ENCODE results near the gene TLN1.
A peak's percentile ranks its signal among the peaks of the same experiment; 100 is the strongest.

The TLN1 gene

GRCh38 chr9:35675732-35676392 lies 56.1 kb downstream of the TLN1 start:
- no peaks in the 10 kb centered on the region for H3K9me2 ChIP-seq (replicated peaks; ENCODE audit: insufficient read depth, low read length)
- peak overlapping the region; percentile 31; the same call in 1 of the 2 replicates for H2AFZ ChIP-seq (ENCODE audit: low read length)
- H4K20me1 ChIP-seq (ENCODE audit: insufficient read depth, low read length): no peaks in the 10 kb centered on the region
- peaks cover 15% of the 10 kb centered on the region; the same call in 1 of the 2 replicates for H3K27me3 ChIP-seq (replicated peaks; ENCODE audit: insufficient read depth, low read length)
- H3K79me2 ChIP-seq (ENCODE audit: low read length): no peaks in the 10 kb centered on the region
- no peak for TF ChIP-seq EZH2 (optimal IDR thresholded peaks at IDR 0.05; ENCODE audit: low read depth, low read length)
- no peak for TF ChIP-seq CTCF (IDR thresholded peaks at IDR 0.05; ENCODE audit: low read length)
- H3K4me2 ChIP-seq (ENCODE audit: low read depth, low read length): peak overlapping the region; percentile 60
- H3K9ac ChIP-seq (ENCODE audit: low read length): no peak overlapping the region
- H3K4me1 ChIP-seq (ENCODE audit: low read length): no peaks in the 10 kb centered on the region
- no peaks in the 10 kb centered on the region for H3K36me3 ChIP-seq (replicated peaks; ENCODE audit: insufficient read depth, low read length)
- H3K9me3 ChIP-seq (replicated peaks; ENCODE audit: insufficient read depth, low read length): no peaks in the 10 kb centered on the region
- H3F3A ChIP-seq (ENCODE audit: insufficient read depth, low read length): no peaks in the 10 kb centered on the region
- no peak for DNase-seq
- peak overlapping the region; percentile 40; the same call in 1 of the 2 replicates for H3K4me3 ChIP-seq (ENCODE audit: low read length)
- H3K27ac ChIP-seq (ENCODE audit: low read length): no peak overlapping the region

GRCh38 chr9:35675204-35675603 lies 56.8 kb downstream of the TLN1 start:
- no peaks in the 10 kb centered on the region for H3K79me2 ChIP-seq (ENCODE audit: low read length)
- H3K9me2 ChIP-seq (replicated peaks; ENCODE audit: insufficient read depth, low read length): no peaks in the 10 kb centered on the region
- H3K9me3 ChIP-seq (replicated peaks; ENCODE audit: insufficient read depth, low read length): no peaks in the 10 kb centered on the region
- no peaks in the 10 kb centered on the region for H4K20me1 ChIP-seq (ENCODE audit: insufficient read depth, low read length)
- no peak overlapping the region for H3K9ac ChIP-seq (ENCODE audit: low read length)
- DNase-seq: no peak
- H3K27me3 ChIP-seq (replicated peaks; ENCODE audit: insufficient read depth, low read length): peaks cover 15% of the 10 kb centered on the region; the same call in 1 of the 2 replicates
- no peaks in the 10 kb centered on the region for H3F3A ChIP-seq (ENCODE audit: insufficient read depth, low read length)
- H2AFZ ChIP-seq (ENCODE audit: low read length): no peak overlapping the region
- H3K4me3 ChIP-seq (ENCODE audit: low read length): no peak overlapping the region
- no peaks in the 10 kb centered on the region for H3K36me3 ChIP-seq (replicated peaks; ENCODE audit: insufficient read depth, low read length)
- no peak overlapping the region for H3K27ac ChIP-seq (ENCODE audit: low read length)
- H3K4me1 ChIP-seq (ENCODE audit: low read length): no peaks in the 10 kb centered on the region
- TF ChIP-seq CTCF (IDR thresholded peaks at IDR 0.05; ENCODE audit: low read length) (no peak), EZH2 (optimal IDR thresholded peaks at IDR 0.05; ENCODE audit: low read depth, low read length) (no peak), EZH2phosphoT487 (IDR thresholded peaks at IDR 0.05; ENCODE audit: low read length) (no peak)
- peak overlapping the region; percentile 60; the same call in 1 of the 2 replicates for H3K4me2 ChIP-seq (ENCODE audit: low read depth, low read length)

- H3K4me3 ChIP-seq (ENCODE audit: low read length): no peak overlapping the region
These were observed 58.0 kb downstream of the TLN1 start for GRCh38 chr9:35674025-35674361.

More at GRCh38 chr9:35674025-35674361, 58.0 kb downstream of the TLN1 start:
- Histone ChIP-seq H3K36me3 (replicated peaks; ENCODE audit: insufficient read depth, low read length) (no peaks in the 10 kb centered on the region), H4K20me1 (ENCODE audit: insufficient read depth, low read length) (no peaks in the 10 kb centered on the region), H3F3A (ENCODE audit: insufficient read depth, low read length) (no peaks in the 10 kb centered on the region), H3K27ac (ENCODE audit: low read length) (no peak overlapping the region), H2AFZ (ENCODE audit: low read length) (no peak overlapping the region), H3K27me3 (replicated peaks; ENCODE audit: insufficient read depth, low read length) (peaks cover 15% of the 10 kb centered on the region; the same call in 1 of the 2 replicates), H3K4me2 (ENCODE audit: low read depth, low read length) (no peak overlapping the region), H3K9me2 (replicated peaks; ENCODE audit: insufficient read depth, low read length) (no peaks in the 10 kb centered on the region), H3K9ac (ENCODE audit: low read length) (no peak overlapping the region), H3K79me2 (ENCODE audit: low read length) (no peaks in the 10 kb centered on the region), H3K9me3 (replicated peaks; ENCODE audit: insufficient read depth, low read length) (no peaks in the 10 kb centered on the region), H3K4me1 (ENCODE audit: low read length) (no peaks in the 10 kb centered on the region)
- DNase-seq: no peak
- TF ChIP-seq EZH2 (optimal IDR thresholded peaks at IDR 0.05; ENCODE audit: low read depth, low read length) (no peak), EZH2phosphoT487 (IDR thresholded peaks at IDR 0.05; ENCODE audit: low read length) (no peak), CTCF (IDR thresholded peaks at IDR 0.05; ENCODE audit: low read length) (no peak)

All from MM.1S (cell line).